Vagina (tissue), 2 donors: ENCODE measurements around the gene CFAP221. TPM values are rescaled to one million over a fixed set of nuclear protein-coding genes. Genes with fewer than 3 reads are reported as not detected.

ENCODE experiments used
- DNase-seq, 2 donors: peaks; one replicate each; pipeline ENCODE4 v3.0.0-alpha.2; 2017; ENCODE audit errors: extremely low spot score in 2 of 2
- H3K27ac ChIP-seq: fragments of 200-600 bp; sonication (generic); one replicate; pipeline ENCODE4 v1.5.1; 2019
- H3K27me3 ChIP-seq: fragments of 200-600 bp; sonication (generic); one replicate; pipeline ENCODE4 v1.5.1; 2019
- H3K36me3 ChIP-seq, 2 donors: fragments of 200-600 bp; sonication (generic); one replicate each; pipeline ENCODE4 v1.5.1; 2017 to 2019
- H3K4me1 ChIP-seq: fragments of 200-600 bp; sonication (generic); one replicate; pipeline ENCODE4 v1.5.1; 2019
- H3K4me3 ChIP-seq, 2 donors: fragments of 200-600 bp; sonication (generic); 1 replicate in 1 of 2; 2 replicates in 1 of 2; pipeline ENCODE4 v1.5.1; 2016 to 2019
- H3K9me3 ChIP-seq: fragments of 200-600 bp; sonication (generic); one replicate; pipeline ENCODE4 v1.5.1; 2019
- POLR2A ChIP-seq, 2 donors: fragments of 450-650 bp; IDR thresholded peaks; one replicate each; pipeline ENCODE4 v1.6.1; 2017; ENCODE audit warnings: antibody characterized with exemption in 2 of 2, mild to moderate bottlenecking in 2 of 2, moderate library complexity in 2 of 2
- POLR2AphosphoS5 ChIP-seq, 2 donors: sonication (generic); formaldehyde crosslinking; IDR thresholded peaks; one replicate each; pipeline ENCODE4 v1.9.0; 2017; ENCODE audit warnings: antibody characterized with exemption in 2 of 2, mild to moderate bottlenecking in 2 of 2, low read depth in 1 of 2; ENCODE audit not compliant: insufficient read depth in 1 of 2
- intact Hi-C: fragments of 100-400 bp; cut with DNase I; formaldehyde crosslinking; loops from one replicate; pipeline ENCODE4 v1.15.1; 2023
- total RNA-seq: library from RNA; depleted of rRNA; stranded (reverse); fragments of >200 nt; gene quantifications from one replicate; pipeline ENCODE4 v1.2.3, GENCODE V29; 2016
- TF ChIP-seq, protein P1 (sequence below), 3 experiments: fragments of 450-650 bp in 2 of 3; fragments of 200-600 bp in 1 of 3; sonication (generic) in 1 of 3; IDR thresholded peaks; one replicate each; pipeline ENCODE4 v1.5.1; 2017 to 2019; ENCODE audit warnings: antibody characterized with exemption in 3 of 3, mild to moderate bottlenecking in 2 of 3, moderate library complexity in 2 of 3

The CFAP221 gene
- total RNA-seq, 1 donor from 2014 or later: 3.9 TPM

DNA sequence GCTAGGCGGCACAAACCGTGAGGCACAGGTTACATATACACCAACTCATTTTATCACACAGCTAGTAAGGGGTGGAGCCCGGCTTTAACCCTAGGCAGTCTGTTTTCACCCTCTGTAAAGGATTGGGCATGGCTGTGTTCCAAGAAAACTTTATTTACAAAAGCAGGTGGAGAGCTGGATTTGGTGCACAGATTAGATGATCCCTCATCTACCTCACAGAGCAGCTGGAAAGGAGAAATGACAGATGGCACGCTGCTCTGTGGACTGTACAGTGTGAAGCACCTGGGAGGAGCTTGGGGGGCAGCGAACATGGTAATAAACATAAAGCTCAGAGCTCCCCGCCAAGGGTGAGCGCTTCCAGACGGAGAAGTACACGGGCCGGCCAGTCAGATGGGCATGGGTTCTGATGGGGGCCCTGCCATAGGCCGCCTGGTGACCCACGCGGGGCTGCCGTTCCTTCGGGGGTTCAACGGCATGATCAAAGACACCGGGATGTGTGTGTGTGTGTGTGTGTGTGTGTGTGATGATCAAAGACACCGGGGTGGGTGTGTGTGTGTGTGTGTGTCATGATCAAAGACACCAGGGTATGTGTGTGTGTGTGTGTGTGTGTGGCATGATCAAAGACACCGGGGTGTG, 133.9 kb downstream of the CFAP221 start:
- no peak for DNase-seq
- TF ChIP-seq POLR2AphosphoS5 (IDR thresholded peaks at IDR 0.05; ENCODE audit: insufficient read depth in 1 of 2, low read depth in 1 of 2) (no peak), POLR2A (IDR thresholded peaks at IDR 0.05) (no peak)
- TF ChIP-seq, protein P1, sequence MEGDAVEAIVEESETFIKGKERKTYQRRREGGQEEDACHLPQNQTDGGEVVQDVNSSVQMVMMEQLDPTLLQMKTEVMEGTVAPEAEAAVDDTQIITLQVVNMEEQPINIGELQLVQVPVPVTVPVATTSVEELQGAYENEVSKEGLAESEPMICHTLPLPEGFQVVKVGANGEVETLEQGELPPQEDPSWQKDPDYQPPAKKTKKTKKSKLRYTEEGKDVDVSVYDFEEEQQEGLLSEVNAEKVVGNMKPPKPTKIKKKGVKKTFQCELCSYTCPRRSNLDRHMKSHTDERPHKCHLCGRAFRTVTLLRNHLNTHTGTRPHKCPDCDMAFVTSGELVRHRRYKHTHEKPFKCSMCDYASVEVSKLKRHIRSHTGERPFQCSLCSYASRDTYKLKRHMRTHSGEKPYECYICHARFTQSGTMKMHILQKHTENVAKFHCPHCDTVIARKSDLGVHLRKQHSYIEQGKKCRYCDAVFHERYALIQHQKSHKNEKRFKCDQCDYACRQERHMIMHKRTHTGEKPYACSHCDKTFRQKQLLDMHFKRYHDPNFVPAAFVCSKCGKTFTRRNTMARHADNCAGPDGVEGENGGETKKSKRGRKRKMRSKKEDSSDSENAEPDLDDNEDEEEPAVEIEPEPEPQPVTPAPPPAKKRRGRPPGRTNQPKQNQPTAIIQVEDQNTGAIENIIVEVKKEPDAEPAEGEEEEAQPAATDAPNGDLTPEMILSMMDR (IDR thresholded peaks at IDR 0.05): no peak

DNA sequence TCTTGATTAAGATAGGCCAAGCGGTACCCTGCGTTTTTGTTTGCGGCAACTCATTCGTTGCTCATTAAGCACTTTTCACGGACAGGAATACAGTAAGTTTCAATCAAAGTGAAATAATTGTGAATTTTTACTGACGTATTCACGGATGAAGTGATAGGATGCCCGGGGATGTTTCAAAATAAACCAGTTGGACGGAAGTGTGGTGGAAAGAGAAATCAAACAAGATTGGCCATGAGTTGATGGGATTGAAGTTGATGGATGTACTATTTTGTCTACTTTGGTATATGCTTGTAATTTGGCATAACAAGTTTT, 135.2 kb downstream of the CFAP221 start:
- Histone ChIP-seq H3K27me3 (no peaks in the 10 kb centered on the region), H3K4me3 (peak overlapping the region; percentile 68 to 85), H3K36me3 (no peaks in the 10 kb centered on the region), H3K9me3 (no peaks in the 10 kb centered on the region), H3K4me1 (peaks cover 17% of the 10 kb centered on the region), H3K27ac (no peak overlapping the region)
- intact Hi-C loops: no loop called here
- TF ChIP-seq, protein P1 (IDR thresholded peaks at IDR 0.05): no peak
- TF ChIP-seq POLR2A (IDR thresholded peaks at IDR 0.05): no peak
- no peak for TF ChIP-seq POLR2AphosphoS5 (IDR thresholded peaks at IDR 0.05; ENCODE audit: insufficient read depth in 1 of 2, low read depth in 1 of 2)
- DNase-seq: no peak

More for the DNA sequence above, 133.9 kb downstream of the CFAP221 start:
- Histone ChIP-seq H3K36me3 (no peaks in the 10 kb centered on the region), H3K27ac (no peak overlapping the region), H3K9me3 (no peaks in the 10 kb centered on the region), H3K4me3 (peak overlapping the region; percentile 68 to 85), H3K4me1 (peaks cover 17% of the 10 kb centered on the region), H3K27me3 (no peaks in the 10 kb centered on the region)
- intact Hi-C loops: no loop called here

GRCh38 chr2:119679846-119680245, 135.6 kb downstream of the CFAP221 start:
- intact Hi-C loops: no loop called here

DNA sequence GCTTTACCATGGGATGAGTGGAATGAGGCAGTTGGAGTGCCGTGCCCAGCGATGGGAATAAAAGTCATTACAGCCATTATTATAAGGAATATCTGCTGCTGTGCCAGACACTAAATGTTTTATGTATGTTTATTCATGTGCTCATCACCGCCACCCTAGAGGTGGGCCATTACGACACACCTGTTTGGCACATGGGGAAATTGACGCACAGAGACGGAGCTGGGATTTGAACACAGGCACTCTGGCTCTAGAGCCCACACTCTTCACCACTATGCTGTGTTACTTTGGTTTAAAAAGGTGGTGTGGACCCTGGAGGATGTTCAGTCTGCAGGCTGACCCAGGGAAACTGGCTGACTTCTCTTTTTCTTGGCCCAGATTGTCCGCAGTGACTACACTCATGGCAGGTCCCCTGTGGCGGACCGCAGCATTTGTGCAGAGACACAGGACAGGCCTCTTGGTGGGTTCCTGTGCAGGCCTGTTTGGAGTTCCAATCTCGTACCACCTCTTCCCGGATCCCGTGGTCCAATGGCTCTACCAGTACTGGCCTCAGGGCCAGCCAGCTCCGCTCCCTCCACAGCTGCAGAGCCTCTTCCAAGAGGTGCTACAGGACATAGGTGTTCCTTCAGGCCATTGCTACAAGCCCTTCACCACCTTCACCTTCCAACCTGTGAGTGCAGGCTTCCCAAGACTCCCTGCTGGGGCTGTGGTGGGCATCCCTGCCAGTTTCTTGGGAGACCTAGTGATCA, 136.4 kb downstream of the CFAP221 start:
- Histone ChIP-seq H3K27me3 (no peaks in the 10 kb centered on the region), H3K27ac (no peak overlapping the region), H3K36me3 (no peaks in the 10 kb centered on the region), H3K9me3 (no peaks in the 10 kb centered on the region), H3K4me3 (no peak overlapping the region), H3K4me1 (peaks cover 17% of the 10 kb centered on the region)
- intact Hi-C loops: no loop called here
- no peak for DNase-seq
- TF ChIP-seq POLR2AphosphoS5 (IDR thresholded peaks at IDR 0.05; ENCODE audit: insufficient read depth in 1 of 2, low read depth in 1 of 2): no peak
- TF ChIP-seq, protein P1 (IDR thresholded peaks at IDR 0.05): no peak
- no peak for TF ChIP-seq POLR2A (IDR thresholded peaks at IDR 0.05)

More at GRCh38 chr2:119679846-119680245, 135.6 kb downstream of the CFAP221 start:
- TF ChIP-seq POLR2AphosphoS5 (IDR thresholded peaks at IDR 0.05; ENCODE audit: insufficient read depth in 1 of 2, low read depth in 1 of 2): no peak
- TF ChIP-seq, protein P1 (IDR thresholded peaks at IDR 0.05): no peak
- no peak for TF ChIP-seq POLR2A (IDR thresholded peaks at IDR 0.05)
- Histone ChIP-seq H3K4me1 (peaks cover 17% of the 10 kb centered on the region), H3K36me3 (no peaks in the 10 kb centered on the region), H3K27me3 (no peaks in the 10 kb centered on the region), H3K27ac (no peak overlapping the region), H3K4me3 (peak overlapping the region; percentile 68 to 85), H3K9me3 (no peaks in the 10 kb centered on the region)
- DNase-seq: no peak
